HEK293T (cell line): ENCODE data around the gene LZTFL1.

Experiments used
- BHLHE40 ChIP-seq: fragments of 450-650 bp; IDR thresholded peaks from 2 replicates; pipeline ENCODE4 v1.6.1; 2016; ENCODE audit warnings: mild to moderate bottlenecking, moderate library complexity, borderline replicate concordance
- CTBP1 ChIP-seq: fragments of 450-650 bp; IDR thresholded peaks from 2 replicates; pipeline ENCODE4 v1.6.1; 2016; ENCODE audit warnings: borderline replicate concordance
- ELF4 ChIP-seq: fragments of 450-650 bp; IDR thresholded peaks from 2 replicates; pipeline ENCODE4 v1.6.1; 2017; ENCODE audit warnings: antibody characterized with exemption
- FOXA1 ChIP-seq: fragments of 450-650 bp; IDR thresholded peaks from 2 replicates; pipeline ENCODE4 v1.6.1; 2016; ENCODE audit warnings: mild to moderate bottlenecking
- FOXK2 ChIP-seq: fragments of 450-650 bp; IDR thresholded peaks from 2 replicates; pipeline ENCODE4 v1.6.1; 2016; ENCODE audit warnings: mild to moderate bottlenecking
- FOXM1 ChIP-seq: fragments of 450-650 bp; IDR thresholded peaks from 2 replicates; pipeline ENCODE4 v1.6.1; 2017; ENCODE audit warnings: mild to moderate bottlenecking, borderline replicate concordance
- NFRKB ChIP-seq: fragments of 450-650 bp; IDR thresholded peaks from 2 replicates; pipeline ENCODE4 v1.6.1; 2016; ENCODE audit warnings: mild to moderate bottlenecking, moderate library complexity
- SP1 ChIP-seq: fragments of 450-650 bp; IDR thresholded peaks from 2 replicates; pipeline ENCODE4 v1.6.1; 2017
- TARDBP ChIP-seq: fragments of 450-650 bp; IDR thresholded peaks from 2 replicates; pipeline ENCODE4 v1.6.1; 2016
- ZNF384 ChIP-seq: fragments of 450-650 bp; IDR thresholded peaks from 2 replicates; pipeline ENCODE4 v1.6.1; 2016

- TF ChIP-seq TARDBP: no peak
- no peak for TF ChIP-seq SP1
- no peak for TF ChIP-seq NFRKB
- TF ChIP-seq ZNF384: no peak
- TF ChIP-seq BHLHE40: no peak
- no peak for TF ChIP-seq ELF4
- no peak for TF ChIP-seq FOXK2
- TF ChIP-seq FOXM1: no peak
- TF ChIP-seq CTBP1: no peak
- TF ChIP-seq FOXA1: no peak
Observed at GRCh38 chr3:45826908-45827307, 15.0 kb downstream of the LZTFL1 start.
